Activated CD8-positive, alpha-beta T cell treated with anti-CD3 and anti-CD28 coated beads for 36 hours (primary cell): Measurements from ENCODE around the gene AFM. TPM values are rescaled to one million over a fixed set of nuclear protein-coding genes. Genes with fewer than 3 reads are reported as not detected.
"Not testable (repeated sequence)": the region's sequence is repeated elsewhere in the genome, so short reads cannot be mapped to it uniquely, and the experiment has no call there.

Experiments used
- ATAC-seq: fragments of 200-7000 bp; cut with Tn5 transposase; one replicate; pipeline ENCODE4 v1.10.0; 2021; ENCODE audit warnings: mild to moderate bottlenecking, moderate library complexity
- CTCF ChIA-PET: fragments of 350-600 bp; sonication (Branson Sonifier 250); formaldehyde crosslinking; loops from one replicate; lab custom pipeline; 2021; ENCODE audit warnings: antibody characterized with exemption; lab: Charles Lee
- POLR2A ChIA-PET: fragments of 350-600 bp; sonication (Branson Sonifier 250); formaldehyde crosslinking; loops from one replicate; lab custom pipeline; 2021; ENCODE audit warnings: antibody characterized with exemption; lab: Charles Lee
- DNase-seq: peaks from one replicate; pipeline ENCODE4 v3.0.0-alpha.2; 2020
- H3K27ac Mint-ChIP-seq: one replicate; pipeline ENCODE4 v1.8.0; 2021; ENCODE audit warnings: mild to moderate bottlenecking, mixed read lengths
- H3K27me3 Mint-ChIP-seq: one replicate; pipeline ENCODE4 v1.8.0; 2021; ENCODE audit warnings: mixed read lengths
- H3K36me3 Mint-ChIP-seq: one replicate; pipeline ENCODE4 v1.8.0; 2021; ENCODE audit warnings: low read depth, mixed read lengths
- H3K4me1 Mint-ChIP-seq: one replicate; pipeline ENCODE4 v1.8.0; 2021; ENCODE audit warnings: low read depth, mixed read lengths
- H3K4me3 Mint-ChIP-seq: one replicate; pipeline ENCODE4 v1.8.0; 2021; ENCODE audit warnings: mild to moderate bottlenecking, moderate library complexity, mixed read lengths
- H3K9me3 Mint-ChIP-seq: one replicate; pipeline ENCODE4 v1.8.0; 2021; ENCODE audit warnings: mixed read lengths
- CTCF ChIP-seq: fragments of 200-600 bp; IDR thresholded peaks from one replicate; pipeline ENCODE4 v1.8.0; 2022; ENCODE audit warnings: antibody characterized with exemption, mild to moderate bottlenecking
- intact Hi-C: fragments of 100-400 bp; cut with micrococcal nuclease; formaldehyde crosslinking; loops from one replicate; pipeline ENCODE4 v1.10.0; 2022
- total RNA-seq, 2 experiments: library from RNA; stranded (reverse); gene quantifications; one replicate each; pipeline ENCODE4 v1.2.3, GENCODE V29; 2021

AFM gene
- total RNA-seq, 2 experiments from 2014 or later, result not detected

- H3K4me3 Mint-ChIP-seq, result no peak overlapping the region
- CTCF ChIA-PET, result interaction anchor here (2.2 kb wide), 1 partner anchor 33 kb away, joined by 5 read pairs; no protein-coding TSS in a partner anchor
- H3K4me1 Mint-ChIP-seq, result no peaks in the 10 kb centered on the region
- POLR2A ChIA-PET, result no interaction called here
- DNase-seq (no peak), ATAC-seq (no peak)
- peaks cover 1% of the 10 kb centered on the region for H3K27me3 Mint-ChIP-seq
- TF ChIP-seq CTCF, result no peak
- intact Hi-C loops, result no loop called here
- no peaks in the 10 kb centered on the region for H3K36me3 Mint-ChIP-seq
- no peak overlapping the region for H3K27ac Mint-ChIP-seq
- H3K9me3 Mint-ChIP-seq, result no peaks in the 10 kb centered on the region
Measured at GRCh38 chr4:73540826-73541225, 59.3 kb downstream of the AFM start.

GRCh38 chr4:73541251-73541650 is 59.7 kb downstream of the AFM start:
- intact Hi-C loops, result no loop called here
- Mint-ChIP-seq H3K27ac (no peak overlapping the region), H3K4me1 (no peaks in the 10 kb centered on the region), H3K27me3 (peaks cover 1% of the 10 kb centered on the region), H3K36me3 (no peaks in the 10 kb centered on the region), H3K4me3 (no peak overlapping the region), H3K9me3 (no peaks in the 10 kb centered on the region)
- ChIA-PET CTCF (interaction anchor here (2.2 kb wide), 1 partner anchor 33 kb away, joined by 5 read pairs; no protein-coding TSS in a partner anchor), POLR2A (no interaction called here)
- TF ChIP-seq CTCF, result no peak
- ATAC-seq, result no peak
- no peak for DNase-seq

- Mint-ChIP-seq H3K27ac (no peak overlapping the region), H3K36me3 (no peaks in the 10 kb centered on the region), H3K4me3 (no peak overlapping the region), H3K27me3 (no peaks in the 10 kb centered on the region), H3K9me3 (no peaks in the 10 kb centered on the region), H3K4me1 (no peaks in the 10 kb centered on the region)
- TF ChIP-seq CTCF, result no peak
- ATAC-seq (no peak), DNase-seq (no peak)
- CTCF ChIA-PET, result no interaction called here
- intact Hi-C loops, result no loop called here
- POLR2A ChIA-PET, result no interaction called here
Measured at GRCh38 chr4:73544620-73545019, 63.1 kb downstream of the AFM start.

GRCh38 chr4:73550865-73551264 is 69.3 kb downstream of the AFM start:
- POLR2A ChIA-PET, DNase-seq, H3K9me3 Mint-ChIP-seq, H3K4me3 Mint-ChIP-seq, H3K27ac Mint-ChIP-seq, H3K4me1 Mint-ChIP-seq, H3K36me3 Mint-ChIP-seq, ATAC-seq, H3K27me3 Mint-ChIP-seq, CTCF ChIA-PET, intact Hi-C loops: not testable (repeated sequence)

Other genes with a start within 250 kb of the AFM start
- 10 to 100 TPM; 50.8 to 53.1 TPM for gene ANKRD17, start 222.9 kb upstream of the AFM start, total RNA-seq
- not detected for gene ALB, start 77.5 kb upstream of the AFM start, total RNA-seq
- gene AFP, start 45.5 kb upstream of the AFM start, total RNA-seq, result not detected
- gene RASSF6, start 138.7 kb downstream of the AFM start, total RNA-seq, result not detected